Thyroid gland (tissue), 4 donors: Measurements from ENCODE around the gene GPBP1L1. TPM values are rescaled to one million over a fixed set of nuclear protein-coding genes. Genes with fewer than 3 reads are reported as not detected.

Experiments used
- DNase-seq, 2 donors: peaks; one replicate each; pipeline ENCODE4 v3.0.0-alpha.2; 2019
- H3K27ac ChIP-seq, 3 donors: fragments of 200-600 bp; sonication (generic); 1 replicate in 2 of 3; 2 replicates in 1 of 3; pipeline ENCODE4 v1.5.1; 2016 to 2019; ENCODE audit warnings: mild to moderate bottlenecking in 1 of 3, moderate library complexity in 1 of 3
- H3K27me3 ChIP-seq: fragments of 200-600 bp; sonication (generic); one replicate; pipeline ENCODE4 v1.5.1; 2019
- H3K36me3 ChIP-seq, 2 donors: fragments of 200-600 bp; sonication (generic); one replicate each; pipeline ENCODE4 v1.5.1; 2016 to 2019
- H3K4me1 ChIP-seq, 2 donors: fragments of 200-600 bp; sonication (generic); one replicate each; pipeline ENCODE4 v1.5.1; 2017 to 2019
- H3K4me3 ChIP-seq, 3 donors: fragments of 200-600 bp; sonication (generic); replicated peaks in 1 of 3; 1 replicate in 2 of 3; 2 replicates in 1 of 3; pipeline ENCODE4 v1.5.1; 2016; ENCODE audit warnings: mild to moderate bottlenecking in 1 of 3
- H3K9me3 ChIP-seq: fragments of 200-600 bp; sonication (generic); one replicate; pipeline ENCODE4 v1.5.1; 2017
- CTCF ChIP-seq, 6 experiments: fragments of 200-600 bp in 3 of 6; fragments of 450-650 bp in 3 of 6; sonication (generic) in 3 of 6; IDR thresholded peaks; one replicate each; pipeline ENCODE4 v1.5.1; 2016 to 2019; ENCODE audit warnings: antibody characterized with exemption in 6 of 6, mild to moderate bottlenecking in 2 of 6, inconsistent platforms in 1 of 6, moderate library complexity in 1 of 6
- POLR2A ChIP-seq, 2 donors: fragments of 450-650 bp; IDR thresholded peaks; one replicate each; pipeline ENCODE4 v1.6.1; 2017; ENCODE audit warnings: antibody characterized with exemption in 2 of 2, mild to moderate bottlenecking in 2 of 2, moderate library complexity in 1 of 2
- WGBS, 2 donors: methylation state at CpG; one replicate each; pipeline ENCODE4 v1.1.5; 2017; 5-methylcytosine and 5-hydroxymethylcytosine counted together
- intact Hi-C: fragments of 100-400 bp; cut with DNase I; formaldehyde crosslinking; loops from one replicate; pipeline ENCODE4 v1.15.1; 2023
- total RNA-seq, 4 donors: library from RNA; depleted of rRNA; stranded (reverse); fragments of >200 nt; gene quantifications; one replicate each; pipeline ENCODE4 v1.2.3, GENCODE V29; 2016

The GPBP1L1 gene
- total RNA-seq, 4 donors from 2014 or later = 146 to 220 (median 176) TPM

GRCh38 chr1:45635211-45635610, 51.1 kb downstream of the GPBP1L1 start:
- H3K36me3 ChIP-seq = peaks cover 55 to 64% of the 10 kb centered on the region in 2 donors
- no peak overlapping the region for H3K4me3 ChIP-seq
- H3K9me3 ChIP-seq = no peaks in the 10 kb centered on the region
- intact Hi-C loops = no loop called here
- H3K27ac ChIP-seq = peak overlapping the region in 2 of 3 donors; percentile 5 to 6
- H3K27me3 ChIP-seq = no peaks in the 10 kb centered on the region
- no peak for DNase-seq
- WGBS, 2 donors = 75 to 80% methylated on average over 1 of the region's 1 CpG
- peaks cover 7 to 22% of the 10 kb centered on the region in 2 donors for H3K4me1 ChIP-seq
- TF ChIP-seq CTCF (IDR thresholded peaks at IDR 0.05) = no peak
- no peak for TF ChIP-seq POLR2A (IDR thresholded peaks at IDR 0.05)

- Histone ChIP-seq H3K27ac (no peak overlapping the region), H3K9me3 (no peaks in the 10 kb centered on the region), H3K27me3 (no peaks in the 10 kb centered on the region), H3K36me3 (peaks cover 71 to 75% of the 10 kb centered on the region in 2 donors), H3K4me1 (peaks cover 4 to 16% of the 10 kb centered on the region in 2 donors), H3K4me3 (no peak overlapping the region)
- intact Hi-C loops = no loop called here
- 89 to 94% methylated on average over 1 of the region's 1 CpG for WGBS, 2 donors
- DNase-seq = no peak
- TF ChIP-seq CTCF (IDR thresholded peaks at IDR 0.05) (no peak), POLR2A (IDR thresholded peaks at IDR 0.05) (no peak)
These were observed 55.9 kb downstream of the GPBP1L1 start for GRCh38 chr1:45630429-45630828.

- TF ChIP-seq CTCF (IDR thresholded peaks at IDR 0.05) (no peak), POLR2A (IDR thresholded peaks at IDR 0.05) (no peak)
- intact Hi-C loops = no loop called here
- Histone ChIP-seq H3K4me3 (no peak overlapping the region), H3K27me3 (no peaks in the 10 kb centered on the region), H3K36me3 (peaks cover 71 to 75% of the 10 kb centered on the region in 2 donors), H3K9me3 (no peaks in the 10 kb centered on the region), H3K4me1 (peaks cover 0 to 2% of the 10 kb centered on the region in 2 donors), H3K27ac (no peak overlapping the region)
- DNase-seq = no peak
These were observed 57.3 kb downstream of the GPBP1L1 start for GRCh38 chr1:45629035-45629434.

DNA sequence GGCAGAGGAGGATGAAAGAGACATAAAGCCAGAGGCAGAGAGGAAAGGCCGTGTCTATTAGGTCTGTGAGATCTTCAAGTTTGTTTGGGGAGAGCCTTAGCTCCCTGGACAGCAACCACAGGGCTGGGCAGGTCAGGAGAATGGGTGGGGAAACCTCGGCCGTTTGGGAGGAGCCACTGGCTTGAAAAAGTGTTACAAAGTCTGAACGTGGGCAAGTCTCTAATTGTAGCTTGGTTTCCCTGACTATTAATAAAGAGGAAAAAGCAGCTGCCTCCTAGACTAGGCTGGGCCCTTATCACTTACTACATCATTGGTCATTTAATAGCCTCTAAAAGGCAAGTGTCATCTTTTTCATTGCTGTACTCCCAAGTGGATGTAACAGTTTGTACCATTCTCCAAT, 62.4 kb downstream of the GPBP1L1 start, which contains the start of gene CCDC17:
CCDC17 (minus strand) TSS at position 83 of the 400 bp plus-strand sequence. CDS start 145 bp downstream, outside the sequence.
- Histone ChIP-seq H3K4me1 (peaks cover 0 to 21% of the 10 kb centered on the region in 2 donors), H3K9me3 (no peaks in the 10 kb centered on the region), H3K4me3 (no peak within 1 kb of the TSS), H3K27ac (peak within 1 kb of the TSS in 1 of 3 donors; percentile 10), H3K36me3 (peaks cover 29 to 36% of the 10 kb centered on the region in 2 donors), H3K27me3 (no peaks in the 10 kb centered on the region)
- intact Hi-C loops = no loop called here
- TF ChIP-seq CTCF (IDR thresholded peaks at IDR 0.05) = no peak
- no peak for DNase-seq
- WGBS, 2 donors = 46 to 55% methylated on average over 4 of the region's 4 CpGs

DNA sequence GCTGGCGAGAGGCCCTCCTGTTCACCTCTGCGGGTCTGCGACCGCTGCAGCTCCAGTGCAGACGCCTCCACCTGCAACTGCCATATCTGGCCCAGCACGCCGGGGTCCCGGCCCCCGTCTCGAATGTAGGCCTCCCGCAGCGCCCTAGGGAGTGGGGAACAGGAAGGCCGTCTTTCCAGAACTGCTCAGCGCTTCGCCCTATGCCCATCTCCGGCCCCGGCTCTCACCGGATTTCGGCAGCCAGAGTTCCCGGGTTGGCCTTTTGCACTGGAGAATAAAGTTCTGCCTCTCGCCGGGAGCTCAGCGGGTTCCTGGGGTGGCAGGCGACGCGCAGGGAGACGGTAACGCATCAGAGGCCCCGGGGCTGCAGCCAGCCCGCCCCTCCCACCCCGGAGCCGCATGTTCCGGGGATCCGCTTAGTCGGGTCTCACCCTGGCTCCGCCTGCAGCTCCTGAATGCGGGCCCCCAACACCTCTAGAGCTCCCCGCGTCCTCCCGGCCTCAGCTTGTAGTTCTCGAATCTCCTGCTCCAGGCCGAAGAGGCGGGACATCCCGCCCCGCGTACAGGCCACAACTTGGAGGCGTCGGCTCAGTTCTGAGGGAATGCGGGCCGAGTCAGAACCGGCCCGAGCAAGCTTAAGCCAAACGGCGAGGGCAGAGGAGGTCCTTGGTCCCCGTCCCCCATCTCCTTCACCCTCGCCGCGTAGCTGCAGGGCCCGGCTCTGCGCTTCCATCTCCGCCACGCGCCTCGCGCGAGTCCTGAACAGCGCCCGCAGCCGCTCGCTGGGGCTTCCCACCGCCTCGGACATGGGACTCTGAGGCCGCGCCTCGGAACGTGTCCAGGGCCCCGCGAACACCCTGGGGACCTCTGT, 63.6 kb downstream of the GPBP1L1 start:
- no peak for TF ChIP-seq POLR2A (IDR thresholded peaks at IDR 0.05)
- no peak for TF ChIP-seq CTCF (IDR thresholded peaks at IDR 0.05)
- no peak for DNase-seq
- H3K9me3 ChIP-seq = no peaks in the 10 kb centered on the region
- H3K4me3 ChIP-seq = no peak overlapping the region
- intact Hi-C loops = no loop called here
- no peaks in the 10 kb centered on the region for H3K27me3 ChIP-seq
- WGBS, 2 donors = 73 to 87% methylated on average over 46 to 69 of the region's 78 CpGs
- peaks cover 0 to 21% of the 10 kb centered on the region in 2 donors for H3K4me1 ChIP-seq
- peaks cover 19 to 25% of the 10 kb centered on the region in 2 donors for H3K36me3 ChIP-seq
- peak overlapping the region in 2 of 3 donors; percentile 10 to 67 for H3K27ac ChIP-seq
